Stimulated activated CD4-positive, alpha-beta T cell treated with anti-CD3 and anti-CD28 coated beads, Interleukin-15, amount 100 ng/mL, for 24 hours (primary cell): Measurements from ENCODE around the gene RELCH.

Experiments used
- DNase-seq: peaks from one replicate; pipeline ENCODE4 v3.0.0-alpha.2; 2020

The RELCH gene

DNA sequence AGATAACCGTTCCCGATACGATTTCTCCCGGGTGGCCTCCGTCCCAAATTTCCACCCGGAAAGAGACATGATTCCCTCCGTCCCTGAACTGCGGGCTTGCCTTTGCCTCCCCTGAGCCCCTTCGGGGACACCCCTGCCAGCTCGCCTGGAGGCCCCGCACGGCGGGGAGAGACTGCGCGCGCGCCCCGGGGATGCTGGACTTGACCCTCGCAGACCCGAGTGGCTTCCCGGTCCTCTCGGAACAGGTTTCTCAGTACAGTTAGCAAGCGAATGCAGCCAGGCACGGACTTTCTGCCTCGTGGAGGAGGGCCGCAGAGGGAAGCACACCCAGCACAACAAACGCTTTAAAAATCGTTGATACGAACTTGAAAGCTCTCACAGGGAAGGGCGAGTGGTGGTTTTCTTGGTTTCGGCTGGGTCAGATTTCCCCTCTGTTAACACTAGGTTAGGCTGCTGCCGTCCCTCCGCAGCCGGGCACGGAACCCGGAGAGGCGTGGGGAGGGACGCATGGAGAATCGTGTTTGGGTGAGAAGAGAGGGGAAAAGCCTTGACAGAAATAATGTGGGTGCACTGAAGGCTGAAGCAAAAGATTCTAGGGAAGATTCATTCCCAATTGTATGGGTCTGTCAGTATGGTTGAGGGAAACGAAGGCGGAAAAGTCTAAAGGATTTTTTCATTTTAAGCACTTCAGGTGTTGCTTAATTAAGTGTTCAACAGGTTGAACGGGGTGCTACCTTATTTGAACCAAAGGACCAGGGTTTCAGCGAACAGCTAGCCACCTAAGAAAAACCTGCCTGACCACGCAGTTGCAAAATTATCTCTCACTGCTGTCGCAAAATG lies 139.0 kb downstream of the RELCH start:
- DNase-seq: peak; percentile 56

- DNase-seq: no peak
Observed at GRCh38 chr18:62326646-62327348, 139.7 kb downstream of the RELCH start.

DNA sequence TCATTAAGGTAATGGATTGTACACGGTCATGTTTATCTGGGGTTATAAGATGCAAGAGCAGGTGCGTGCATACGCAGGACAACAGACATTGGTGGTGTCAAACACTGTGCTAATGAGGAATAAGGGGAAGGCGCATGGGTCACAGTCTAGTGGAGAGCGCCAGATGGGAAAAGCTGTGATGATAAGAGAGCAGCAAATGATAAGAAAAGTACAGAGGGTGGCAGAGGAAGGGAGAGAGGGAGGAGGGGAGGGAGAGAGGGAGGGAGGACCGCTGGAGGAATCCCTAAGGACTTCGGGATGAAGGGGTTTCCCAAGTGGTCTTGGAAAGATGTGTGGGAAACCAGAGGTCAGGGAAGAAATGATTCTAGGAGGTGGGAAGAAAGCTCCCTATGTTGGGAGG lies 140.9 kb downstream of the RELCH start:
- DNase-seq: no peak

- DNase-seq: no peak
Observed at GRCh38 chr18:62328586-62329525, 141.8 kb downstream of the RELCH start.

GRCh38 chr18:62329691-62330454 lies 142.8 kb downstream of the RELCH start:
- peak; percentile 42 for DNase-seq

DNA sequence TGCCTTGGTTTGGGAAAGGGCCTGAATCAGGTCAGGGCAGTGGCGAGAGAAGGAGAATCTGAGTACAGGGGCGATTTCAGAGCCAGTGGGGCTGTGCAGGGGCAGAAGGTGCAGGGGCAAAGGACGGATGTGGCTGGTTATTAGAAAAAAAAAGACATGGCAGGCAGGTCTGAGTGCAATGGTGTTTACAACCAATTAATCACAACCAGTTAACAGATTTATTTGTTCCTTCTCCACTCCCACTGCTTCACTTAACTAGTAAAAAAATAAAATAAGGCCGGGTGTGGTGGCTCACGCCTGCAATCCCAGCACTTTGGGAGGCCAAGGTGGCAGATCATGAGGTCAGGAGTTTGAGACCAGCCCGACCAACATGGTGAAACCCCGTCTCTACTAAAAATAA lies 143.6 kb downstream of the RELCH start:
- DNase-seq: no peak

DNA sequence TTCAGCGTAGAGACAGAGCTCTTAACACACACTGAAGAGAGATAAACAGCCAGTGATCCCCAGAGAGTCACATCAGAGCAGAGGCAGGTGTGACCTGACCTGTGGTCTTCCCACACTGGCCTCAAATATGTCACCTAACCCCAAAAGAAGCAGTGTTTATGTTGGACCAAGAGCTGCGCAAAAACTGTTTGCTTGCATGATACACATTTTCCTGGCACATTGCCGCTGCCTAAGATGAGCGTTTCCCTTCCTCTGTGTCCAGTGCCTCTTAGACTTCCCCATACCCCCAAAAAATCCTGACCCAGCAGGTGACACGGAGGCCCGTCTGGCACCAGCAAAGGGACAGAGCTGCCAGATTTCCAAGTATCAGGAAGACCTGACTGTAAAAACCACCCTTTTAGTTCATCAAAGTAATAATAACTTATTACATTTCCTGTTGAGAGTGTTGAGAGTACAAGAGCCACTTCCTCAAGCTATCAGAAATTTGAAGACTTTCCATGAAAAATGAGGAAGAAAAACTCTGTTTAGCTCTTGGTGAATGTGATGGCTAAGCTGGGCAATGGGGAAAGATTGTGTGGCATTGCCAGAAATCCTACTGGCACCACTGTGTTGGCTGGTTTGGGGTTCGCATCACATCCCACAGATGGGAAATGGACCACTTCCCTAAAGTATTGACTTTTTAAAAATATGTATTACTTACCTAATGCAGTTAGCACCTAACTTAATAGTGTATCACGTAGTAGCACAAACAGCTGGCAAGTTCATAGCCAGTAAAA lies 144.7 kb downstream of the RELCH start:
- no peak for DNase-seq

DNA sequence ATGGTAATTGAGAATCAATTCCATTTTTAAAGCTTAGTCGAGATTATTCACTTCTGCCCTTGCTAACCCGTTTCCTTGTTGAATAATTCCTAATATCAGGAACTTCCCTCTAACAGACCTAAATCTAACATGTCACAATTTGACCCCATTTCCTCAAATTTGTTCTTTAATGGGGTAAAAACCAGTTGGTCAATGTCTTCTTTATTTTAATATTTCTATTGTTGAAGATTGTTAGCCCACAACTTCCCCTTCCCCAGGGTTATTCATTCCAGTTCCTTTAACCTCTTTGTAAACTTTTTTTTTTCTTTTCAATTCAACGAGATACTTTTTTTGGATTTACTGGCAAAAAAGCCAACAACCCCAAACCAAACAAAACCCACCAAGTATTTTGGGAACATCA lies 145.4 kb downstream of the RELCH start:
- DNase-seq: no peak

DNA sequence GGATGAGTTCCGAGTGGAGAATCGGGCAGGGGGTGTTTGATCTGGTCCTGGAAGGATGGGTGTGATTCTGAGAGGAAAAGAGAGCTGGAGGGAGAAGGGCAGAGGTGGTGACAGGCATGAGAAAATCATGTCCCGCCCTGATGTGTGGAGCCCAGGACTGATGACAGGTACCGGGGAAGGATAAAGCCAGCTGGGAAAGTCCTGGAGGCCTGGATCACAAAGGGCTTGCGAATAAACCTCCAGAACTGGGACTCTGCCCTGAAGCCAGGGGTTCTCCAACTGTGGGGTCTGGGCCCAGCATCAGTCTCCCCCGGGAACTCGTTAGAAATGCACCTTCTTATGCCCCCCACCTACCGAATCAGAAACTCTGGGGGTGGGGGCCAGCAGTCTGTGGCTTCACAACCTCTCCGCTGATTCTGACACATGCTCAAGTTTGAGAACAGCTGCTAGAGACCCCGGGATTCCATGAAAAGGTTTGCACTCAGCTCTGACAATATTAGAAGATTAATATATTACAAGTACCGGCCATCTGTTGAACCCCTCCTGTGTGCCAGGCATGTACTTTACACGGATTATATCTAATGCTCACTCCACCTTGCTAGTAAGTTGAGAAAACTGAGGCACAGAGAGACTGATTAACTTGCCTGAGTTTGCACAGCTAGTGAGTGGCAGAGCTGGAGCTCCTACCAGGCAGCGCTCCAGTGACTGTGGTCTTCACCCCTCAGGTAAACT lies 146.1 kb downstream of the RELCH start:
- DNase-seq: no peak

DNA sequence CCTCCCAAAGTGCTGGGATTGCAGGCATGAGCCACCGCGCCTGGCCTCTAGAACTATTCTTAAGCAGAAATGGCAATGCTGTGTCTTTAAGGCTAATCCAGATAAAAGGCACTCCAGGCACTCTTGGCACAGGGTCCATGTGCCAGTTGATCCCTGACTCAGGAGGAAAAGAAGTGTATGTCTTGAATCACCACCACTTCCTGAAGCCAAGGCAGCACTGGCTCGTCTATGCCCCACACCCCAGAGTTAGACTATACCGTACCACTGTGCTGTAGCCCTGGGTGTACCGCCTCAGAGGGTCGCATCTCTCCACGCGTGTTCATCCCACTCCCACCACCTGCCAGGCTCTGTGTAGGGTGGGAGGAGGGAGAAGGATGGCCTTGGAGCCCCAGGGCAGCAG lies 147.1 kb downstream of the RELCH start:
- no peak for DNase-seq

DNA sequence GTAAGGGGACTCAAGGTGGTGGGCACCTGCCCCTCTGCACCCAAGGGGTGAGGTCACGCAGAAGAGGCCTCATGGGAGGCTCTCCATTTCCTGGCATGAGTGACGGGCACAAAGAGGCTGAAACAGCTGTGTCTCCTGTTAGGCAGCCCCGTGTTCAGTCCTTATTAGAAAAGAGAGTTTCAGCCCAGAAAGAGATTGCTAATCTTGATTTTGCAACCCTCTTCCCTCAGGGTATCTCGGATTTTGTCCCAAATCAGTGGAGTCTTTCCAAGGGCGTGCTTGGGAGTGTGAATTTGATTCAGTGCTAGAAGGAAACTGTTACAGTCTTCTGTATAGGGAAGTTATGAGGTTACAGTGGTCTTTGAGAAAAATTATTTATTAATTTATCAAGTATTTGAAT lies 148.4 kb downstream of the RELCH start:
- no peak for DNase-seq

GRCh38 chr18:62336618-62337017 lies 149.6 kb downstream of the RELCH start:
- DNase-seq: no peak

DNA sequence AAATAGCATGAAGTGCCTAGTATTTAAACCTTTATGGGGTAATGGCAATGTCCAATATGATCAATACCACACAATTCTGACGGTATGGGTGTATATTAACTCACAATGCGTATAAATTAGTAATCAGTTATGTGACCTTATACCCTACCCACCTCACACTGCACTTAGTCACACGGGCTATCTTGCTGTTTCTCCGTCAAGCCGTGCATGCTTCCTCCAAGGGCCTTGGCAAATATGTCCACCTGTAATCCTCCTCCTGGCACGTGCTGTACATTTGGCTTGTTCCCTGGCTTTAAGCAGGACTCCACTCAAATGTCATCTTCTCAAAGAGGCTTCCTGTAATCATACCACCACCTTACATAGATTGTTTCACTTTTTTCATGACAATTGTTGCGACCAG lies 150.3 kb downstream of the RELCH start:
- no peak for DNase-seq

- no peak for DNase-seq
Observed at GRCh38 chr18:62338446-62339105, 151.5 kb downstream of the RELCH start.

- peak; percentile 39 for DNase-seq
Observed at GRCh38 chr18:62339106-62339988, 152.3 kb downstream of the RELCH start.

DNA sequence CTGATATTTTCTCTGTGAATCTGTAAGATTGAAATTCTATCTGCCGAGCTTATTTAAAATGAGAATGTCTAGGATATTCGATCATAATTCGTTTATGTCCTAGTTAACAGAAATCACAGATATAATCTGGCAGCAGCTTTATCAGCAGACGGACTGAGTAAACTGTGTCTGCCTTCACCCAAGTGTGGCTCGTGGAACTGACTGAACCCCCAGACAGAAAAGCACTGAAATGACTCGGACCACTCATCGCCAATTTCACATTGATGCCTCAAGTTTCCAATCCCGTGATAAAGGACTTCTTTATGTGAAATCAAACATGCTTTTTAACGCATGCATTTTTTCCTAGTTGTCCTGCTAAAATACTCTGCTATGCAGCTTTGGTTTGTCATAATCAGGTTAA lies 153.9 kb downstream of the RELCH start:
- no peak for DNase-seq

- no peak for DNase-seq
Observed at GRCh38 chr18:62341473-62341872, 154.4 kb downstream of the RELCH start.

- no peak for DNase-seq
Observed at GRCh38 chr18:62342884-62343283, 155.8 kb downstream of the RELCH start.

DNA sequence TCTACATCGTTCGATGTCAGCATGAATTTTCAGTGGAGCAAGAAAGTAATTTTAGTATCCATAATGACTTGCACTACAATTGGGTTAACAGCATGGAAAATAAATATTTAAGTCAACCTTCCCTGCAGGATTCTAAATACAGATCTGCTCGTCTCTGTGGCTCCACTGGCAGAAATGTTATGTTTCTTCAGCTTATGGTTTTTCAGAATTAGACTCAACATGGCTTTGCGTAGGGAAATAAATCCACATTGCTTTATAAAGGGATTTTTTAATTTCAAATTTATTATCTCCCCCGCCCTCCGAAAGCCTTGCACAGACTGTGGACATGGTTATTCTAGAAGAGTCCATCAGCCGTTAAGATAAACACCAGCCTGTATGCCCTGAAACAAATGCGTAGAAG lies 156.3 kb downstream of the RELCH start:
- no peak for DNase-seq
